Measurements from ENCODE around the gene SCT. TPM values are rescaled to one million over a fixed set of nuclear protein-coding genes. Genes with fewer than 3 reads are reported as not detected.

The SCT gene
- total and polyA plus RNA-seq, 2 donors (not counting 1 experiment from before 2014, with no cell fraction given) = not detected

DNA sequence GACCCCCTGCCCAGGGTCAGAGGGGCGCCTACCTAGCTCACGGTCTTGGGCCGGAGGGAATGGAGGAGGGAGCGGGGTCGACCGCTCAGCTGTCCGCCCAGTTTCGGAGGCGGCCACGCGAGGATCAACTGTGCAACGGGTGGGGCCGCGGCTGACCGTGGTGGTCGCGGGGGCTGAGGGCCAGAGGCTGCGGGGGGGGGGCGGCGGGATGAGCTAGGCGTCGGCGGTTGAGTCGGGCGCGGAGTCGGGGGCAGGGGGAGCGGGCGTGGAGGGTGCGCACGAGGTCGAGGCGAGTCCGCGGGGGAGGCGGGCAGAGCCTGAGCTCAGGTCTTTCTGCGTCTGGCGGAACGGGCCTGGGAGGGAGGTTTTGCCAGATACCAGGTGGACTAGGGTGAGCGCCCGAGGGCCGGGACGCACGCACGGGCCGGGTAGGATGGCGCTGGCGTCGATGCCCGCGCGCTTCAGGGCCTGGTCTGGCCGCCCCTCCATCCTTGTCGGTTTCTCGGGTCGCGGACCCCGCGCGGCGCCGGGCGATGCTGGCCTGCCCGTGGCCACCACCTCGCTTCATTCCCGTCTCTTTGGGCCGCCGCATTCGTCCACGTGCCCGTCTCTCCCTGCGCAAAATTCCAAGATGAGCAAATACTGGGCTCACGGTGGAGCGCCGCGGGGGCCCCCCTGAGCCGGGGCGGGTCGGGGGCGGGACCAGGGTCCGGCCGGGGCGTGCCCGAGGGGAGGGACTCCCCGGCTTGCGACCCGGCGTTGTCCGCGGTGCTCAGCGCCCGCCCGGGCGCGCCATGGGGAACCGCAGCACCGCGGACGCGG is 9.7 kb upstream of the SCT start, which contains the start of gene DRD4:
Gene DRD4 (plus strand): TSS at position 759 of the 822 bp plus-strand sequence. CDS start 36 bp downstream, at position 795.
- no peaks in the 10 kb centered on the region for H3K36me3 ChIP-seq (replicated peaks in 1 of 2; ENCODE audit: control extremely low read depth in 1 of 2, control insufficient read depth in 1 of 2, extremely low read depth in 1 of 2, insufficient read depth in 2 of 2, low read length in 1 of 2)
- H3K27ac Mint-ChIP-seq = no peak within 1 kb of the TSS
- H2AFZ ChIP-seq (ENCODE audit: insufficient read depth, low read depth, low read length, poor library complexity, severe bottlenecking) = no peak within 1 kb of the TSS
- no peaks in the 10 kb centered on the region for H3K79me2 ChIP-seq (ENCODE audit: control insufficient read depth, insufficient read depth, low read length)
- 20% methylated on average over 100 of the region's 100 CpGs for WGBS (ENCODE audit: insufficient coverage)
- H3K9me3 ChIP-seq (ENCODE audit: control extremely low read depth in 1 of 3, control insufficient read depth in 2 of 3, insufficient read depth in 1 of 3, low read length in 2 of 3) = peaks cover 0 to 7% (median 0%) of the 10 kb centered on the region in 3 donors
- peaks cover 0 to 38% (median 20%) of the 10 kb centered on the region in 4 experiments for H3K27me3 ChIP-seq (replicated peaks in 1 of 4; ENCODE audit: control extremely low read depth in 1 of 4, control insufficient read depth in 3 of 4, insufficient read depth in 4 of 4, low read length in 3 of 4)
- no peak within 1 kb of the TSS for H3K9ac ChIP-seq (ENCODE audit: low read length)
- TF ChIP-seq CTCF (IDR thresholded peaks at IDR 0.05) (no peak), EZH2 (IDR thresholded peaks at IDR 0.05; ENCODE audit: borderline replicate concordance, insufficient read depth, low read depth, low read length, poor library complexity, severe bottlenecking) (no peak)
- no peaks in the 10 kb centered on the region for H3K9me3 Mint-ChIP-seq (ENCODE audit: insufficient read depth)
- DNase-seq (no peak), ATAC-seq (ENCODE audit: low read depth) (no peak)
- H3K27ac ChIP-seq (ENCODE audit: low read length in 2 of 2) = no peak within 1 kb of the TSS
- peak within 1 kb of the TSS; percentile 64 for H3K4me3 Mint-ChIP-seq
- peaks cover 28% of the 10 kb centered on the region for H3K27me3 Mint-ChIP-seq
- ChIA-PET CTCF (no interaction called here), POLR2A (no interaction called here)
- H4K20me1 ChIP-seq (ENCODE audit: control insufficient read depth, insufficient read depth, low read length, poor library complexity, severe bottlenecking) = peaks cover 12% of the 10 kb centered on the region
- intact Hi-C loops (cut with micrococcal nuclease) = no loop called here
- H3K4me2 ChIP-seq (replicated peaks; ENCODE audit: low read depth, low read length, poor library complexity, severe bottlenecking) = peak within 1 kb of the TSS; percentile 63
- peak within 1 kb of the TSS in 1 of 5 experiments; percentile 2 for H3K4me3 ChIP-seq (ENCODE audit: control extremely low read depth in 1 of 5, extremely low read depth in 1 of 5, insufficient read depth in 1 of 5, low read depth in 2 of 5, low read length in 4 of 5)
- H3K4me1 Mint-ChIP-seq = peaks cover 21% of the 10 kb centered on the region
- peaks cover 24 to 28% of the 10 kb centered on the region in 2 donors for H3K4me1 ChIP-seq (ENCODE audit: control insufficient read depth in 2 of 2, insufficient read depth in 2 of 2, low read length in 2 of 2)

DNA sequence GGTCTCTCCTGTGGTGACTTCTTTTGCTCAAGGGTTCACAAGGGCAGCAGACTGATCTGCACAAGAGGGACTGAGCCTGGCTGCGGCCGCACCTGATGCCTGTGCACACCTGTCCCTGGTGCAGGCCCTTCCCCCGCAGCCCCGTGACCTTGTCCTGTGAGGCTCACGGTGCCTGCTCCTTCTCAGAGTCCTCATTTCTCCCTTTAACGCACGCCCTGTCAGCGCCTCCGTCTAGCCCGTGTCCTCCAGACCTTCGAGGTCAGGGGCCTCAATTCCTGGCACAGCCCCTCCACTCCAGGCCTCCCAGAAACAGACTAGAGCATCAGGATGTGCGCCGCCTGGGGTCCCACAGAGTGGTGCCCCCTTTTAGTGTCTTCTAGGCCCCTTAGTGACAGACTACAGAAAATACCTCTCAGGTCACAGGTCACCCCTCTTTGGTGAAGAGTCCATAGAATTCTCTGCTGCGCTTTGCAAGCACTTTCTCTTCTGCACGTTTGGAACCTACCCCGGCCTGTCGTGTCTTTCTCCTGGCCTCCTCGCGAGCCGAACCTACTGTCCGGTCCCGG is 9.0 kb upstream of the SCT start:
- no peak overlapping the region for H3K4me2 ChIP-seq (replicated peaks; ENCODE audit: low read depth, low read length, poor library complexity, severe bottlenecking)
- intact Hi-C loops (cut with micrococcal nuclease) = no loop called here
- POLR2A ChIA-PET = no interaction called here

More for the DNA sequence above, 9.0 kb upstream of the SCT start:
- H4K20me1 ChIP-seq (ENCODE audit: control insufficient read depth, insufficient read depth, low read length, poor library complexity, severe bottlenecking) = peaks cover 12% of the 10 kb centered on the region
- H3K27me3 Mint-ChIP-seq = peaks cover 28% of the 10 kb centered on the region
- no peak for ATAC-seq (ENCODE audit: low read depth)
- H3K4me1 ChIP-seq (ENCODE audit: control insufficient read depth in 2 of 2, insufficient read depth in 2 of 2, low read length in 2 of 2) = peaks cover 22 to 28% of the 10 kb centered on the region in 2 donors
- H3K9ac ChIP-seq (ENCODE audit: low read length) = no peak overlapping the region
- H3K79me2 ChIP-seq (ENCODE audit: control insufficient read depth, insufficient read depth, low read length) = no peaks in the 10 kb centered on the region
- CTCF ChIA-PET = no interaction called here
- H3K27ac Mint-ChIP-seq = no peak overlapping the region
- no peak overlapping the region for H3K4me3 ChIP-seq (ENCODE audit: control extremely low read depth in 1 of 5, extremely low read depth in 1 of 5, insufficient read depth in 1 of 5, low read depth in 2 of 5, low read length in 4 of 5)
- H3K9me3 Mint-ChIP-seq (ENCODE audit: insufficient read depth) = no peaks in the 10 kb centered on the region
- H2AFZ ChIP-seq (ENCODE audit: insufficient read depth, low read depth, low read length, poor library complexity, severe bottlenecking) = no peak overlapping the region
- H3K27me3 ChIP-seq (replicated peaks in 1 of 4; ENCODE audit: control extremely low read depth in 1 of 4, control insufficient read depth in 3 of 4, insufficient read depth in 4 of 4, low read length in 3 of 4) = peaks cover 0 to 38% (median 20%) of the 10 kb centered on the region in 4 experiments
- no peak overlapping the region for H3K27ac ChIP-seq (ENCODE audit: low read length in 2 of 2)
- WGBS (ENCODE audit: insufficient coverage) = 91% methylated on average over 20 of the region's 22 CpGs
- H3K4me3 Mint-ChIP-seq = peak overlapping the region; percentile 15
- DNase-seq = no peak
- TF ChIP-seq EZH2 (IDR thresholded peaks at IDR 0.05; ENCODE audit: borderline replicate concordance, insufficient read depth, low read depth, low read length, poor library complexity, severe bottlenecking) = no peak
- no peak for TF ChIP-seq CTCF (IDR thresholded peaks at IDR 0.05)
- no peaks in the 10 kb centered on the region for H3K36me3 ChIP-seq (replicated peaks in 1 of 2; ENCODE audit: control extremely low read depth in 1 of 2, control insufficient read depth in 1 of 2, extremely low read depth in 1 of 2, insufficient read depth in 2 of 2, low read length in 1 of 2)
- H3K9me3 ChIP-seq (ENCODE audit: control extremely low read depth in 1 of 3, control insufficient read depth in 2 of 3, insufficient read depth in 1 of 3, low read length in 2 of 3) = peaks cover 0 to 7% (median 0%) of the 10 kb centered on the region in 3 donors
- H3K4me1 Mint-ChIP-seq = peaks cover 21% of the 10 kb centered on the region

All from B cell (primary cell).